Measurements from ENCODE around the gene HES1. TPM values are rescaled to one million over a fixed set of nuclear protein-coding genes. Genes with fewer than 3 reads are reported as not detected.

HES1 gene
- total RNA-seq, 6 donors from 2014 or later: 12.6 to 43.4 (median 25.9) TPM

DNA sequence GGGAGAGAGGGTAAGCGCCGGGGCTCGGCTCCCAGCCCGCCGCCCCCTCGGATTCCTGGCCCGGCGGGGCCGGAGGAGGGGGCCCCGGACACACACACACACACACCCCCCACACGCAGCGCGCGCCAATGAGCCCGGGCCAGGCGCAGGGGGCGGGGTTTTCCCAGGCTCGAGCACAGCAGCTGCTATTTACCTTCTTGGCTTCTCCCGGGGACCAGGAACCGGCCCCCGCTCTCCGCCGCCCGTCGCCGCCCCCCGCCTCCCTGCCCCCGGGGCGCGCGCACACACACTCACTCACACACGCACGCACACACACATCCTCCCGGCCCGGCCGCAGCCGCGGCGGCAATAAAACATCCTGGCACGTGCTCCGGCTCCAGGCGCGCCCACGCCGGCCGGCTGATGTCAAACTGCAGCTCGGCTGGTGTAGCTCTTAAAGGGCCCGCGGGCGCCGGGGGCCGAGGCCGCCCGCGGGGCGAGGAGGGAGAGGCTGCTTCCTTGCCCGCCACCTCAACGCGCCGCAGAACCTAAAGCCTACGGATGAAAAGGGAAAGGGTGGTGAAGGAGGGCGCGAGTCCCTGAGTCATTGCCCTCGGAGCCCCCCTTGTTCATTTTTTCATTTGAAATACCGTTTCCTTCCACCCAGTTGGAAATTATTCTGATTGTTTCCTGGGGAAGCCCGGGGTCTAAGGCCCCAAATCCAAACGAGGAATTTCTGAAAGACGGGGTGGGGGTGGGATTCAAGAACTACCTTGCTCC is 1.0 kb upstream of the HES1 start:
- peak overlapping the region; percentile 92 to 98 (median 94) for H3K27ac ChIP-seq
- peak overlapping the region; percentile 57 to 61 (median 58) for H3K4me3 ChIP-seq
- H3K9me3 ChIP-seq: no peaks in the 10 kb centered on the region
- 0 to 1% methylated on average over 7 to 57 of the region's 68 CpGs for WGBS, 2 donors
- no peaks in the 10 kb centered on the region for H3K36me3 ChIP-seq
- ATAC-seq (ENCODE audit: low FRiP score in 2 of 2): peak; percentile 83 to 86
- peak; percentile 91 to 98 for DNase-seq
- H3K27me3 ChIP-seq: peaks cover 0 to 4% (median 0%) of the 10 kb centered on the region in 4 donors
- H3K4me1 ChIP-seq: peaks cover 36 to 76% (median 47%) of the 10 kb centered on the region in 4 donors
- TF ChIP-seq EP300 (IDR thresholded peaks at IDR 0.05) (peak in 2 of 4 donors; percentile 87 to 92), POLR2AphosphoS5 (IDR thresholded peaks at IDR 0.05) (peak; percentile 95 to 96), CTCF (IDR thresholded peaks at IDR 0.05) (peak in 1 of 6 experiments; percentile 11), POLR2A (IDR thresholded peaks at IDR 0.05) (peak in 2 of 4 donors; percentile 11 to 64)

DNA sequence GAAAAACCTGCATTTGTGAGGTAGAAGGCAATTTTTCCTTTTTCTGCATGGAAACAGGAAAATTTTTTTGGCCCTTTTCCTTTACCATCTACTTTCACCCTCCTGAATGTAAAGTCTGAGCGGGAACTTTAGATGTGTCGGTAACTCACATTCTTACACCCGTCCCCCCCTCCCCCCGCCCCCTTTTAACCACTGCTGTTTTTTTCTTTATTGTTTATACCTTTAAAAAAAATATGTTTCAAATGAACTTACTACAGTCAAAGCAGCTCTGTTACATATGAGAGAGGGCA is 487 bp upstream of the HES1 start:
- peak overlapping the region; percentile 92 to 98 (median 94) for H3K27ac ChIP-seq
- DNase-seq: no peak
- H3K27me3 ChIP-seq: peaks cover 0 to 4% (median 0%) of the 10 kb centered on the region in 4 donors
- TF ChIP-seq POLR2A (IDR thresholded peaks at IDR 0.05): no peak
- no peak for TF ChIP-seq CTCF (IDR thresholded peaks at IDR 0.05)
- TF ChIP-seq POLR2AphosphoS5 (IDR thresholded peaks at IDR 0.05): no peak
- no peak for TF ChIP-seq EP300 (IDR thresholded peaks at IDR 0.05)
- peak overlapping the region; percentile 57 to 61 (median 58) for H3K4me3 ChIP-seq
- H3K36me3 ChIP-seq: no peaks in the 10 kb centered on the region
- 0 to 5% methylated on average over 4 of the region's 4 CpGs for WGBS, 2 donors
- H3K4me1 ChIP-seq: peaks cover 37 to 76% (median 51%) of the 10 kb centered on the region in 4 donors
- no peaks in the 10 kb centered on the region for H3K9me3 ChIP-seq
- no peak for ATAC-seq (ENCODE audit: low FRiP score in 2 of 2)

DNA sequence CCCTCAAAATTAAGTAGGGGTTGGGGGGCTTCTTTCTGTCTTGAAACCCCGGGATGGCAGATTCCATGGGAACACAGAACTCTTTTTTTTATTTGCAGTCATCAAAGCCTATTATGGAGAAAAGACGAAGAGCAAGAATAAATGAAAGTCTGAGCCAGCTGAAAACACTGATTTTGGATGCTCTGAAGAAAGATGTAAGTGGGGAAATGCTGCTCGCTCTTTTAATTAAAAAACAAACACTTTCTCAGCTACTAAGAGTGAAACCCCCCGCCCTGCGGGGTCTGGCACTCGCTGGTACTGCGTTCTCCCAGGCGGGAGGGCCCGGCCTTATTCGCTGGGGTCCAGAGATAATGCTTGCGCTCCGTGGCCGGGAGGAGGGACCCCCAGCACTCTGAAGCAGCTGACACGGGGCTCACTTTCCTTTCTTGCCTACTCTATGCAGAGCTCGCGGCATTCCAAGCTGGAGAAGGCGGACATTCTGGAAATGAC is 615 bp downstream of the HES1 start:
- Histone ChIP-seq H3K27me3 (peaks cover 0 to 8% (median 0%) of the 10 kb centered on the region in 4 donors), H3K9me3 (no peaks in the 10 kb centered on the region), H3K4me3 (peak overlapping the region; percentile 49 to 61 (median 57)), H3K27ac (peak overlapping the region; percentile 87 to 93 (median 92)), H3K36me3 (no peaks in the 10 kb centered on the region), H3K4me1 (peaks cover 41 to 74% (median 52%) of the 10 kb centered on the region in 4 donors)
- TF ChIP-seq EP300 (IDR thresholded peaks at IDR 0.05) (no peak), POLR2AphosphoS5 (IDR thresholded peaks at IDR 0.05) (no peak), POLR2A (IDR thresholded peaks at IDR 0.05) (peak in 1 of 4 donors; percentile 34), CTCF (IDR thresholded peaks at IDR 0.05) (peak in 1 of 6 experiments; percentile 21)
- no peak for DNase-seq
- WGBS, 2 donors: 0 to 1% methylated on average over 13 to 17 of the region's 17 CpGs
- no peak for ATAC-seq (ENCODE audit: low FRiP score in 2 of 2)

DNA sequence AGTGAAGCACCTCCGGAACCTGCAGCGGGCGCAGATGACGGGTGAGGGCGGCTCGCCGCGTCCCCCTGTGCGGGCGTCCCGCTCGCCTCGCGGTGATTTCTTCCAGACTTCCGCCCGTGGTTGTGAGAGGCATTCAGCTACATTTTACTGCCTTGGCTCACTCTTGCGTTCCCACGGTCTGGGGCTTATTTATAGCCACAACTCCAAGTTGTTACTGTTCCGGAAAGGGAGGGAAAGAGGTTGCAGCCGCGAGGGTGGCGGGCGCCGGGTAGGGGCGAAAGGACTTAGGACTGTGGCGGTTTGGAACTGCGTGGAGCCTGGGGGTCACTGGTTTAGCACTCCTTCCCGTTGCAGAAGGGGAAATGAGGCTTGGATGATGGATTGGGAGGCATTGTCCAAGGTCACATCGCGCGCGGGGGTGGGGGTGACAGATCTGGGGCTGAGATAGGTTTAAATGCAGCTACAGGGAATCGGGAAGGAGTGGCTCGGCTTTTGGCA is 1.1 kb downstream of the HES1 start:
- H3K4me1 ChIP-seq: peaks cover 45 to 77% (median 57%) of the 10 kb centered on the region in 4 donors

More for the DNA sequence above, 1.1 kb downstream of the HES1 start:
- Histone ChIP-seq H3K4me3 (peak overlapping the region; percentile 49 to 61 (median 57)), H3K27ac (peak overlapping the region; percentile 87 to 93 (median 92)), H3K9me3 (no peaks in the 10 kb centered on the region), H3K27me3 (peaks cover 0 to 8% (median 0%) of the 10 kb centered on the region in 4 donors), H3K36me3 (no peaks in the 10 kb centered on the region)
- ATAC-seq (ENCODE audit: low FRiP score in 2 of 2) (no peak), DNase-seq (peak; percentile 40 to 89)
- 0 to 1% methylated on average over 18 to 34 of the region's 34 CpGs for WGBS, 2 donors
- TF ChIP-seq EP300 (IDR thresholded peaks at IDR 0.05) (peak in 2 of 4 donors; percentile 12 to 28), POLR2AphosphoS5 (IDR thresholded peaks at IDR 0.05) (peak; percentile 40 to 49), POLR2A (IDR thresholded peaks at IDR 0.05) (no peak)
